GM18507 (cell line): ENCODE data around the gene PGAM4.
"Not testable (repeated sequence)": the region's sequence is repeated elsewhere in the genome, so short reads cannot be mapped to it uniquely, and the experiment has no call there.

ENCODE experiments used
- DNase-seq: peaks from one replicate; pipeline ENCODE4 v3.0.0; 2011; ENCODE audit warnings: low read depth; ENCODE audit not compliant: insufficient read length; ENCODE audit errors: extremely low spot score
- FAIRE-seq: peaks from 2 replicates; lab custom pipeline; 2011; peaks lifted over from hg19 to GRCh38; lab: Jason Lieb, UNC

The PGAM4 gene

GRCh38 chrX:77935886-77936285, 33.6 kb downstream of the PGAM4 start:
- no peak for FAIRE-seq

GRCh38 chrX:77930581-77930980, 38.9 kb downstream of the PGAM4 start:
- DNase-seq (no peak), FAIRE-seq (peak; percentile 48)

More at GRCh38 chrX:77935886-77936285, 33.6 kb downstream of the PGAM4 start:
- no peak for DNase-seq

- FAIRE-seq = peak; percentile 66
Measured at GRCh38 chrX:77925764-77926163, 43.7 kb downstream of the PGAM4 start.

GRCh38 chrX:77924320-77924859, 45.0 kb downstream of the PGAM4 start:
- FAIRE-seq = no peak
- no peak for DNase-seq

More at GRCh38 chrX:77925764-77926163, 43.7 kb downstream of the PGAM4 start:
- no peak for DNase-seq

- peak; percentile 12 for FAIRE-seq
Measured at GRCh38 chrX:77922787-77923186, 46.7 kb downstream of the PGAM4 start.

GRCh38 chrX:77919370-77919769, 50.1 kb downstream of the PGAM4 start:
- FAIRE-seq, DNase-seq: not testable (repeated sequence)

More at GRCh38 chrX:77922787-77923186, 46.7 kb downstream of the PGAM4 start:
- no peak for DNase-seq

- FAIRE-seq = no peak
Measured at GRCh38 chrX:77918568-77918967, 50.9 kb downstream of the PGAM4 start.

More at GRCh38 chrX:77918568-77918967, 50.9 kb downstream of the PGAM4 start:
- DNase-seq = no peak
